Erythroblast (primary cell): ENCODE measurements around the gene BRSK1.

ENCODE experiments used
- GATA1 ChIP-seq: IDR thresholded peaks from 2 replicates; pipeline ENCODE4 v1.6.1; 2011; ENCODE audit warnings: low read depth, mild to moderate bottlenecking, control low read depth, low read length, moderate library complexity
- POLR2A ChIP-seq: IDR thresholded peaks from 2 replicates; pipeline ENCODE4 v1.6.1; 2011; ENCODE audit warnings: mild to moderate bottlenecking, low read length

DNA sequence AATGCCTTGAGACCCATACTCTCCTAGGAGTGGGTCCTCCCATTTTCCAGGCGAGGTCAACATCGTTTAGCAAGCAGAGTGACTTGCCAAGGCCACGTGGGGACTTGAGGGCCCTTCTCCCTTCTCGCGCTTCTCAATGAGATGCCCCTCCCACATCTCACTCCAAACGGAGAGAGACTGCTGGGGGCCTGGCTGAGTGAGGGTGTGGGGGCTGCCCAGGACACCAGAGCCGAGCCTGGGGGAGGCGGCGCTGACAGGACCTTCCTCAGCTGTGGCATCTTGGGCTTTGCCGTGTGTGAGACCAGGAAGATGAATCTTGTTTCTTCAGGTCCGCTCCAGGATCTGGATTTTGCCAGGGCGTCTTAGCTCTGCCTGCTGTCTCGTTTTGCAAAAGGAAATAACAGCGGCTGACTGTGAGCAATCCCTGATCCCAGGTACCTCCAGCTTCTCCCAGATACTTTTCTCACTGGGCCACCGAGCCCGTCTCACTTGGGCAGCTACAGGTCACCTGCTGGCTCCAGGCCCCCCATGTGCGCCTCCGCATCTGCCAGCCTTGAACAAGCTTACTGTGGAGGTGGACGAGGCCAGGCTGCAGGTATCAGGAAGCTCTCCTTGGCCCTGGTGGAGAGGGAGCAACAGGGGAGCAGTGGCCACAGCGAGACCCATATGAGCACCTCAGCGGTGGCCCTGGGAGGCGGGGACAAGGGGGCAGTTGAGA, 64.7 kb downstream of the BRSK1 start:
- no peak for TF ChIP-seq POLR2A
- no peak for TF ChIP-seq GATA1
